GM23338 (cell line): ENCODE measurements around the gene MIR17HG. TPM values are rescaled to one million over a fixed set of nuclear protein-coding genes. Genes with fewer than 3 reads are reported as not detected.

Source experiments
- ATAC-seq: fragments of 200-7000 bp; cut with Tn5 transposase; 3 replicates; pipeline ENCODE4 v1.9.1; 2020
- DNase-seq: peaks from one replicate; pipeline ENCODE4 v3.0.0-alpha.2; 2015; ENCODE audit warnings: low spot score
- H2AFZ ChIP-seq: fragments of 200-600 bp; sonication (generic); 2 replicates; pipeline ENCODE4 v1.8.0; 2016; ENCODE audit warnings: antibody characterized with exemption, mild to moderate bottlenecking, moderate library complexity
- H3F3A ChIP-seq: fragments of 200-600 bp; sonication (generic); replicated peaks from 2 replicates; pipeline ENCODE4 v1.8.0; 2017; ENCODE audit warnings: antibody characterized with exemption, mixed run types, low read depth
- H3K27ac ChIP-seq: fragments of 200-600 bp; sonication (generic); 2 replicates; pipeline ENCODE4 v1.6.1; 2016; ENCODE audit warnings: low read depth
- H3K27me3 ChIP-seq: fragments of 200-600 bp; sonication (generic); 2 replicates; pipeline ENCODE4 v1.8.0; 2016; ENCODE audit warnings: mild to moderate bottlenecking, mixed run types, moderate library complexity; ENCODE audit not compliant: insufficient read depth
- H3K36me3 ChIP-seq: fragments of 200-600 bp; sonication (generic); 2 replicates; pipeline ENCODE4 v1.8.0; 2016; ENCODE audit warnings: mild to moderate bottlenecking; ENCODE audit not compliant: insufficient read depth
- H3K4me1 ChIP-seq: fragments of 200-600 bp; sonication (generic); 2 replicates; pipeline ENCODE4 v1.8.0; 2016; ENCODE audit warnings: mild to moderate bottlenecking, moderate library complexity; ENCODE audit not compliant: insufficient read depth
- H3K4me2 ChIP-seq: fragments of 200-600 bp; sonication (generic); 2 replicates; pipeline ENCODE4 v1.7.1; 2017; ENCODE audit warnings: mixed run types
- H3K4me3 ChIP-seq: fragments of 200-600 bp; sonication (generic); 2 replicates; pipeline ENCODE4 v1.6.1; 2016; ENCODE audit warnings: mixed run types
- H3K79me2 ChIP-seq: fragments of 200-600 bp; sonication (generic); replicated peaks from 2 replicates; pipeline ENCODE4 v1.8.0; 2017; ENCODE audit warnings: mild to moderate bottlenecking; ENCODE audit not compliant: insufficient read depth
- H3K9me2 ChIP-seq: fragments of 200-600 bp; sonication (generic); 2 replicates; pipeline ENCODE4 v1.8.0; 2017; ENCODE audit not compliant: insufficient read depth
- H4K20me1 ChIP-seq: fragments of 200-600 bp; sonication (generic); replicated peaks from 2 replicates; pipeline ENCODE4 v1.8.0; 2017; ENCODE audit warnings: mild to moderate bottlenecking; ENCODE audit not compliant: insufficient read depth
- H3K27ac Mint-ChIP-seq: 2 replicates; pipeline ENCODE4 v1.8.0; 2020; ENCODE audit warnings: inconsistent platforms, mild to moderate bottlenecking, moderate library complexity, mixed read lengths
- H3K27me3 Mint-ChIP-seq: 3 replicates; pipeline ENCODE4 v1.8.0; 2022; ENCODE audit warnings: low read depth, mild to moderate bottlenecking, moderate library complexity, mixed read lengths, inconsistent platforms; ENCODE audit not compliant: insufficient read depth, poor library complexity
- H3K36me3 Mint-ChIP-seq: 3 replicates; pipeline ENCODE4 v1.8.0; 2021; ENCODE audit warnings: low read depth, mild to moderate bottlenecking, inconsistent platforms, moderate library complexity, mixed read lengths
- H3K4me1 Mint-ChIP-seq: 3 replicates; pipeline ENCODE4 v1.8.0; 2020; ENCODE audit warnings: mild to moderate bottlenecking, inconsistent platforms, mixed read lengths
- H3K4me3 Mint-ChIP-seq: 3 replicates; pipeline ENCODE4 v1.8.0; 2021; ENCODE audit warnings: moderate library complexity, mild to moderate bottlenecking, inconsistent platforms, mixed read lengths
- H3K9me3 Mint-ChIP-seq: 3 replicates; pipeline ENCODE4 v1.8.0; 2020; ENCODE audit warnings: moderate library complexity, mild to moderate bottlenecking, inconsistent platforms, mixed read lengths
- CREB1 ChIP-seq: fragments of 250-450 bp; sonication (Bioruptor Pico); IDR thresholded peaks from 2 replicates; pipeline ENCODE4 v1.5.0; 2020; ENCODE audit warnings: low read depth, mild to moderate bottlenecking, moderate library complexity
- EZH2 ChIP-seq: fragments of 200-600 bp; sonication (generic); IDR thresholded peaks from one replicate; pipeline ENCODE4 v1.8.0; 2017; ENCODE audit warnings: antibody characterized with exemption, mild to moderate bottlenecking, low read depth; ENCODE audit not compliant: unreplicated experiment
- EZH2phosphoT487 ChIP-seq: fragments of 200-600 bp; sonication (generic); IDR thresholded peaks from one replicate; pipeline ENCODE4 v1.8.1; 2018; ENCODE audit warnings: antibody characterized with exemption; ENCODE audit not compliant: unreplicated experiment
- JUNB ChIP-seq: IDR thresholded peaks from one replicate; pipeline ENCODE4 v1.6.1; 2016; ENCODE audit warnings: antibody characterized with exemption; ENCODE audit not compliant: unreplicated experiment
- NANOG ChIP-seq: IDR thresholded peaks from 2 replicates; pipeline ENCODE4 v1.6.1; 2016; ENCODE audit warnings: antibody characterized with exemption, borderline replicate concordance
- POLR2AphosphoS5 ChIP-seq: IDR thresholded peaks from 2 replicates; pipeline ENCODE4 v1.6.1; 2016; ENCODE audit warnings: antibody characterized with exemption, low read depth
- STAT1 ChIP-seq: IDR thresholded peaks from one replicate; pipeline ENCODE4 v1.6.1; 2016; ENCODE audit warnings: antibody characterized with exemption; ENCODE audit not compliant: unreplicated experiment
- ZNF114 ChIP-seq: fragments of 250-450 bp; sonication (Bioruptor Pico); IDR thresholded peaks from 2 replicates; pipeline ENCODE4 v1.5.0; 2020; ENCODE audit warnings: mild to moderate bottlenecking, moderate library complexity
- ZNF331 ChIP-seq: fragments of 250-450 bp; sonication (Bioruptor Pico); IDR thresholded peaks from 2 replicates; pipeline ENCODE4 v1.5.0; 2020; ENCODE audit warnings: low read depth, mild to moderate bottlenecking, moderate library complexity
- polyA plus RNA-seq: library from polyadenylated mRNA; unstranded; fragments of >200 nt; fragmentation: Nextera tagmentation; extraction: Ambion mirVana; gene quantifications from 2 replicates; pipeline ENCODE4 v1.2.1, GENCODE V29; 2016
- total RNA-seq: library from RNA; depleted of rRNA; stranded (reverse); fragments of >200 nt; shearing (Covaris generic); gene quantifications from 2 replicates; pipeline ENCODE4 v1.2.3, GENCODE V29; 2014
- TF ChIP-seq, protein P1 (sequence below): IDR thresholded peaks from 2 replicates; pipeline ENCODE4 v1.6.1; 2016; ENCODE audit warnings: antibody characterized with exemption
- TF ChIP-seq, protein P2 (sequence below): fragments of 250-450 bp; sonication (Bioruptor Pico); IDR thresholded peaks from 2 replicates; pipeline ENCODE4 v1.5.0; 2020; ENCODE audit warnings: mild to moderate bottlenecking, moderate library complexity
- TF ChIP-seq, protein P3 (sequence below), 2 experiments: fragments of 200-600 bp in 1 of 2; sonication (generic) in 1 of 2; conservative IDR thresholded peaks; 2 replicates each; pipeline versions ENCODE4 v1.5.1 to v1.6.1; 2016 to 2017; ENCODE audit warnings: antibody characterized with exemption in 2 of 2, low read depth in 2 of 2, mild to moderate bottlenecking in 2 of 2, moderate library complexity in 1 of 2
- TF ChIP-seq, protein P4 (sequence below): IDR thresholded peaks from one replicate; pipeline ENCODE4 v1.6.1; 2018; ENCODE audit warnings: antibody characterized with exemption; ENCODE audit not compliant: unreplicated experiment

The MIR17HG gene
- total and polyA plus RNA-seq, 2 experiments from 2014 or later, result 14.8 to 46.0 TPM

DNA sequence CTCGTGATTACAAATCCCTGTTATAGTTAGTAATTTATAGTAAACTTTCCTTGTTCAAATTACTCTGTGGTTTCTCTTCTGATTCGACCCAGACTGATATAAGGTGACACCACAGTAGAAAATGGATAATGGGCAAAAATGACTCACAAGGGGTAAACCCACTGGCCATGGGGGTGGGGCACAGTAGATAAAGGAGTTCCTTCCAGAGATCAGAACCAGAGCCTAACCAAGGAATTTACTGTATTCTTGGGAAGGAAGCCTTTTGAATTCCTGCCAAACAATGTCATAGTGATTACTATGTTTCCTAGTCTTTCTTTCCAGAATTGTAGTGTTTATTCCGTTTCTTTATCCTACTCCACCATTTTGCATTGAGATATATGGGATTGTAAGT is 21.9 kb downstream of the MIR17HG start:
- no peaks in the 10 kb centered on the region for H3K79me2 ChIP-seq
- Mint-ChIP-seq H3K9me3 (no peaks in the 10 kb centered on the region), H3K4me3 (no peak overlapping the region), H3K27ac (no peak overlapping the region; the same call in 1 of the 2 replicates), H3K4me1 (peaks cover 10% of the 10 kb centered on the region; the same call in 2 of the 3 replicates), H3K27me3 (peaks cover under 1% of the 10 kb centered on the region), H3K36me3 (no peaks in the 10 kb centered on the region)
- H2AFZ ChIP-seq, result no peak overlapping the region
- no peak for DNase-seq
- ATAC-seq, result no peak; the same call in 2 of the 3 replicates
- no peaks in the 10 kb centered on the region for H3F3A ChIP-seq
- H3K4me3 ChIP-seq, result no peak overlapping the region
- H3K4me2 ChIP-seq, result no peak overlapping the region
- no peaks in the 10 kb centered on the region; the same call in 1 of the 2 replicates for H3K9me2 ChIP-seq
- no peaks in the 10 kb centered on the region for H3K36me3 ChIP-seq
- peaks cover 3% of the 10 kb centered on the region; the same call in 1 of the 2 replicates for H4K20me1 ChIP-seq
- H3K27me3 ChIP-seq, result no peaks in the 10 kb centered on the region
- TF ChIP-seq, protein P1, sequence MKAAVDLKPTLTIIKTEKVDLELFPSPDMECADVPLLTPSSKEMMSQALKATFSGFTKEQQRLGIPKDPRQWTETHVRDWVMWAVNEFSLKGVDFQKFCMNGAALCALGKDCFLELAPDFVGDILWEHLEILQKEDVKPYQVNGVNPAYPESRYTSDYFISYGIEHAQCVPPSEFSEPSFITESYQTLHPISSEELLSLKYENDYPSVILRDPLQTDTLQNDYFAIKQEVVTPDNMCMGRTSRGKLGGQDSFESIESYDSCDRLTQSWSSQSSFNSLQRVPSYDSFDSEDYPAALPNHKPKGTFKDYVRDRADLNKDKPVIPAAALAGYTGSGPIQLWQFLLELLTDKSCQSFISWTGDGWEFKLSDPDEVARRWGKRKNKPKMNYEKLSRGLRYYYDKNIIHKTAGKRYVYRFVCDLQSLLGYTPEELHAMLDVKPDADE, result no peak
- TF ChIP-seq CREB1 (CRISPR knock-in tag) (no peak), EZH2 (no peak), EZH2phosphoT487 (no peak), POLR2AphosphoS5 (no peak), ZNF114 (CRISPR knock-in tag) (no peak), STAT1 (no peak), JUNB (no peak), NANOG (no peak), ZNF331 (CRISPR knock-in tag) (no peak)
- TF ChIP-seq, protein P2, sequence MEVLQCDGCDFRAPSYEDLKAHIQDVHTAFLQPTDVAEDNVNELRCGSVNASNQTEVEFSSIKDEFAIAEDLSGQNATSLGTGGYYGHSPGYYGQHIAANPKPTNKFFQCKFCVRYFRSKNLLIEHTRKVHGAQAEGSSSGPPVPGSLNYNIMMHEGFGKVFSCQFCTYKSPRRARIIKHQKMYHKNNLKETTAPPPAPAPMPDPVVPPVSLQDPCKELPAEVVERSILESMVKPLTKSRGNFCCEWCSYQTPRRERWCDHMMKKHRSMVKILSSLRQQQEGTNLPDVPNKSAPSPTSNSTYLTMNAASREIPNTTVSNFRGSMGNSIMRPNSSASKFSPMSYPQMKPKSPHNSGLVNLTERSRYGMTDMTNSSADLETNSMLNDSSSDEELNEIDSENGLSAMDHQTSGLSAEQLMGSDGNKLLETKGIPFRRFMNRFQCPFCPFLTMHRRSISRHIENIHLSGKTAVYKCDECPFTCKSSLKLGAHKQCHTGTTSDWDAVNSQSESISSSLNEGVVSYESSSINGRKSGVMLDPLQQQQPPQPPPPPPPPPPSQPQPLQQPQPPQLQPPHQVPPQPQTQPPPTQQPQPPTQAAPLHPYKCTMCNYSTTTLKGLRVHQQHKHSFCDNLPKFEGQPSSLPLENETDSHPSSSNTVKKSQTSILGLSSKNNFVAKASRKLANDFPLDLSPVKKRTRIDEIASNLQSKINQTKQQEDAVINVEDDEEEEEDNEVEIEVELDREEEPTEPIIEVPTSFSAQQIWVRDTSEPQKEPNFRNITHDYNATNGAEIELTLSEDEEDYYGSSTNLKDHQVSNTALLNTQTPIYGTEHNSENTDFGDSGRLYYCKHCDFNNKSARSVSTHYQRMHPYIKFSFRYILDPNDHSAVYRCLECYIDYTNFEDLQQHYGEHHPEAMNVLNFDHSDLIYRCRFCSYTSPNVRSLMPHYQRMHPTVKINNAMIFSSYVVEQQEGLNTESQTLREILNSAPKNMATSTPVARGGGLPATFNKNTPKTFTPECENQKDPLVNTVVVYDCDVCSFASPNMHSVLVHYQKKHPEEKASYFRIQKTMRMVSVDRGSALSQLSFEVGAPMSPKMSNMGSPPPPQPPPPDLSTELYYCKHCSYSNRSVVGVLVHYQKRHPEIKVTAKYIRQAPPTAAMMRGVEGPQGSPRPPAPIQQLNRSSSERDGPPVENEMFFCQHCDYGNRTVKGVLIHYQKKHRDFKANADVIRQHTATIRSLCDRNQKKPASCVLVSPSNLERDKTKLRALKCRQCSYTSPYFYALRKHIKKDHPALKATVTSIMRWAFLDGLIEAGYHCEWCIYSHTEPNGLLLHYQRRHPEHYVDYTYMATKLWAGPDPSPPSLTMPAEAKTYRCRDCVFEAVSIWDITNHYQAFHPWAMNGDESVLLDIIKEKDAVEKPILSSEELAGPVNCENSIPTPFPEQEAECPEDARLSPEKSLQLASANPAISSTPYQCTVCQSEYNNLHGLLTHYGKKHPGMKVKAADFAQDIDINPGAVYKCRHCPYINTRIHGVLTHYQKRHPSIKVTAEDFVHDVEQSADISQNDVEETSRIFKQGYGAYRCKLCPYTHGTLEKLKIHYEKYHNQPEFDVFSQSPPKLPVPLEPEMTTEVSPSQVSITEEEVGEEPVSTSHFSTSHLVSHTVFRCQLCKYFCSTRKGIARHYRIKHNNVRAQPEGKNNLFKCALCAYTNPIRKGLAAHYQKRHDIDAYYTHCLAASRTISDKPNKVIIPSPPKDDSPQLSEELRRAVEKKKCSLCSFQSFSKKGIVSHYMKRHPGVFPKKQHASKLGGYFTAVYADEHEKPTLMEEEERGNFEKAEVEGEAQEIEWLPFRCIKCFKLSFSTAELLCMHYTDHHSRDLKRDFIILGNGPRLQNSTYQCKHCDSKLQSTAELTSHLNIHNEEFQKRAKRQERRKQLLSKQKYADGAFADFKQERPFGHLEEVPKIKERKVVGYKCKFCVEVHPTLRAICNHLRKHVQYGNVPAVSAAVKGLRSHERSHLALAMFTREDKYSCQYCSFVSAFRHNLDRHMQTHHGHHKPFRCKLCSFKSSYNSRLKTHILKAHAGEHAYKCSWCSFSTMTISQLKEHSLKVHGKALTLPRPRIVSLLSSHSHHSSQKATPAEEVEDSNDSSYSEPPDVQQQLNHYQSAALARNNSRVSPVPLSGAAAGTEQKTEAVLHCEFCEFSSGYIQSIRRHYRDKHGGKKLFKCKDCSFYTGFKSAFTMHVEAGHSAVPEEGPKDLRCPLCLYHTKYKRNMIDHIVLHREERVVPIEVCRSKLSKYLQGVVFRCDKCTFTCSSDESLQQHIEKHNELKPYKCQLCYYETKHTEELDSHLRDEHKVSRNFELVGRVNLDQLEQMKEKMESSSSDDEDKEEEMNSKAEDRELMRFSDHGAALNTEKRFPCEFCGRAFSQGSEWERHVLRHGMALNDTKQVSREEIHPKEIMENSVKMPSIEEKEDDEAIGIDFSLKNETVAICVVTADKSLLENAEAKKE (CRISPR knock-in tag), result no peak
- TF ChIP-seq, protein P3, sequence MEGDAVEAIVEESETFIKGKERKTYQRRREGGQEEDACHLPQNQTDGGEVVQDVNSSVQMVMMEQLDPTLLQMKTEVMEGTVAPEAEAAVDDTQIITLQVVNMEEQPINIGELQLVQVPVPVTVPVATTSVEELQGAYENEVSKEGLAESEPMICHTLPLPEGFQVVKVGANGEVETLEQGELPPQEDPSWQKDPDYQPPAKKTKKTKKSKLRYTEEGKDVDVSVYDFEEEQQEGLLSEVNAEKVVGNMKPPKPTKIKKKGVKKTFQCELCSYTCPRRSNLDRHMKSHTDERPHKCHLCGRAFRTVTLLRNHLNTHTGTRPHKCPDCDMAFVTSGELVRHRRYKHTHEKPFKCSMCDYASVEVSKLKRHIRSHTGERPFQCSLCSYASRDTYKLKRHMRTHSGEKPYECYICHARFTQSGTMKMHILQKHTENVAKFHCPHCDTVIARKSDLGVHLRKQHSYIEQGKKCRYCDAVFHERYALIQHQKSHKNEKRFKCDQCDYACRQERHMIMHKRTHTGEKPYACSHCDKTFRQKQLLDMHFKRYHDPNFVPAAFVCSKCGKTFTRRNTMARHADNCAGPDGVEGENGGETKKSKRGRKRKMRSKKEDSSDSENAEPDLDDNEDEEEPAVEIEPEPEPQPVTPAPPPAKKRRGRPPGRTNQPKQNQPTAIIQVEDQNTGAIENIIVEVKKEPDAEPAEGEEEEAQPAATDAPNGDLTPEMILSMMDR (conservative IDR thresholded peaks at IDR 0.05; ENCODE audit: low read depth in 2 of 2), result no peak
- TF ChIP-seq, protein P4, sequence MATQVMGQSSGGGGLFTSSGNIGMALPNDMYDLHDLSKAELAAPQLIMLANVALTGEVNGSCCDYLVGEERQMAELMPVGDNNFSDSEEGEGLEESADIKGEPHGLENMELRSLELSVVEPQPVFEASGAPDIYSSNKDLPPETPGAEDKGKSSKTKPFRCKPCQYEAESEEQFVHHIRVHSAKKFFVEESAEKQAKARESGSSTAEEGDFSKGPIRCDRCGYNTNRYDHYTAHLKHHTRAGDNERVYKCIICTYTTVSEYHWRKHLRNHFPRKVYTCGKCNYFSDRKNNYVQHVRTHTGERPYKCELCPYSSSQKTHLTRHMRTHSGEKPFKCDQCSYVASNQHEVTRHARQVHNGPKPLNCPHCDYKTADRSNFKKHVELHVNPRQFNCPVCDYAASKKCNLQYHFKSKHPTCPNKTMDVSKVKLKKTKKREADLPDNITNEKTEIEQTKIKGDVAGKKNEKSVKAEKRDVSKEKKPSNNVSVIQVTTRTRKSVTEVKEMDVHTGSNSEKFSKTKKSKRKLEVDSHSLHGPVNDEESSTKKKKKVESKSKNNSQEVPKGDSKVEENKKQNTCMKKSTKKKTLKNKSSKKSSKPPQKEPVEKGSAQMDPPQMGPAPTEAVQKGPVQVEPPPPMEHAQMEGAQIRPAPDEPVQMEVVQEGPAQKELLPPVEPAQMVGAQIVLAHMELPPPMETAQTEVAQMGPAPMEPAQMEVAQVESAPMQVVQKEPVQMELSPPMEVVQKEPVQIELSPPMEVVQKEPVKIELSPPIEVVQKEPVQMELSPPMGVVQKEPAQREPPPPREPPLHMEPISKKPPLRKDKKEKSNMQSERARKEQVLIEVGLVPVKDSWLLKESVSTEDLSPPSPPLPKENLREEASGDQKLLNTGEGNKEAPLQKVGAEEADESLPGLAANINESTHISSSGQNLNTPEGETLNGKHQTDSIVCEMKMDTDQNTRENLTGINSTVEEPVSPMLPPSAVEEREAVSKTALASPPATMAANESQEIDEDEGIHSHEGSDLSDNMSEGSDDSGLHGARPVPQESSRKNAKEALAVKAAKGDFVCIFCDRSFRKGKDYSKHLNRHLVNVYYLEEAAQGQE, result no peak
- H3K4me1 ChIP-seq, result peaks cover 7% of the 10 kb centered on the region; the same call in 1 of the 2 replicates
- H3K27ac ChIP-seq, result no peak overlapping the region
